GM10266 (cell line): ENCODE measurements around the gene B3GNT5.

Experiments used
- DNase-seq: peaks from one replicate; pipeline ENCODE4 v3.0.0; 2012; ENCODE audit errors: extremely low spot score
- CTCF ChIP-seq: IDR thresholded peaks from 2 replicates; pipeline ENCODE4 v1.5.1; 2012; ENCODE audit warnings: mild to moderate bottlenecking, low read depth; ENCODE audit not compliant: control insufficient read depth, insufficient read depth; ENCODE audit errors: missing control alignments

The B3GNT5 gene

GRCh38 chr3:183309276-183309675 is 56.2 kb downstream of the B3GNT5 start:
- no peak for DNase-seq
- no peak for TF ChIP-seq CTCF

- DNase-seq = no peak
These were observed 57.9 kb downstream of the B3GNT5 start for GRCh38 chr3:183310936-183311335.

GRCh38 chr3:183312433-183312832 is 59.4 kb downstream of the B3GNT5 start:
- TF ChIP-seq CTCF = no peak
- no peak for DNase-seq

More at GRCh38 chr3:183310936-183311335, 57.9 kb downstream of the B3GNT5 start:
- TF ChIP-seq CTCF = no peak

GRCh38 chr3:183313351-183313750 is 60.3 kb downstream of the B3GNT5 start:
- TF ChIP-seq CTCF = no peak
- no peak for DNase-seq

- DNase-seq = no peak
- TF ChIP-seq CTCF = no peak
These were observed 60.7 kb downstream of the B3GNT5 start for GRCh38 chr3:183313764-183314163.

- TF ChIP-seq CTCF = no peak
- DNase-seq = no peak
These were observed 62.7 kb downstream of the B3GNT5 start for GRCh38 chr3:183315739-183316138.

GRCh38 chr3:183317271-183317670 is 64.2 kb downstream of the B3GNT5 start:
- no peak for TF ChIP-seq CTCF
- DNase-seq = no peak
